Gastrocnemius medialis (tissue), 4 donors: ENCODE measurements around the gene SAA2. TPM values are rescaled to one million over a fixed set of nuclear protein-coding genes. Genes with fewer than 3 reads are reported as not detected.
"Not testable (repeated sequence)": the region's sequence is repeated elsewhere in the genome, so short reads cannot be mapped to it uniquely, and the experiment has no call there.

Experiments
- ATAC-seq, 2 donors: fragments of 150-250 bp; one replicate each; pipeline ENCODE4 v1.9.1; 2016
- DNase-seq, 2 donors: peaks; one replicate each; pipeline ENCODE4 v3.0.0-alpha.2; 2019
- H3K27ac ChIP-seq, 4 donors: fragments of 200-600 bp; sonication (generic); 1 replicate in 1 of 4; 2 replicates in 3 of 4; pipeline ENCODE4 v1.5.1; 2016 to 2018; ENCODE audit warnings: mild to moderate bottlenecking in 2 of 4, moderate library complexity in 1 of 4
- H3K27me3 ChIP-seq, 3 donors: fragments of 200-600 bp; sonication (generic) in 2 of 3; 1 replicate in 1 of 3; 2 replicates in 2 of 3; pipeline versions ENCODE4 v1.5.1 to v1.6.0; 2016 to 2019; ENCODE audit warnings: mild to moderate bottlenecking in 1 of 3, moderate library complexity in 1 of 3
- H3K36me3 ChIP-seq, 2 donors: fragments of 200-600 bp; sonication (generic) in 1 of 2; one replicate each; pipeline ENCODE4 v1.5.1; 2017 to 2018
- H3K4me1 ChIP-seq, 2 donors: fragments of 200-600 bp; sonication (generic) in 1 of 2; one replicate each; pipeline ENCODE4 v1.5.1; 2016 to 2017; ENCODE audit warnings: mild to moderate bottlenecking in 2 of 2
- H3K4me3 ChIP-seq, 4 donors: fragments of 200-600 bp; sonication (generic) in 3 of 4; 1 replicate in 1 of 4; 2 replicates in 3 of 4; pipeline ENCODE4 v1.5.1; 2016 to 2019; ENCODE audit warnings: mild to moderate bottlenecking in 2 of 4
- H3K9me3 ChIP-seq, 3 donors: fragments of 200-600 bp; sonication (generic) in 2 of 3; 1 replicate in 1 of 3; 2 replicates in 2 of 3; pipeline ENCODE4 v1.5.1; 2016 to 2019
- CTCF ChIP-seq, 5 experiments: fragments of 450-650 bp in 3 of 5; fragments of 200-600 bp in 2 of 5; sonication (generic) in 2 of 5; IDR thresholded peaks in 4 of 5; conservative IDR thresholded peaks in 1 of 5; 1 replicate in 4 of 5; 2 replicates in 1 of 5; pipeline ENCODE4 v1.5.1; 2016 to 2019; ENCODE audit warnings: antibody characterized with exemption in 5 of 5, mild to moderate bottlenecking in 3 of 5, moderate library complexity in 3 of 5
- POLR2A ChIP-seq, 2 donors: fragments of 450-650 bp; IDR thresholded peaks; one replicate each; pipeline ENCODE4 v1.6.1; 2017; ENCODE audit warnings: antibody characterized with exemption in 2 of 2, mild to moderate bottlenecking in 2 of 2, moderate library complexity in 2 of 2
- in situ Hi-C, 4 donors: fragments of 200-750 bp; cut with MboI; loops; one replicate each; pipeline versions ENCODE4 v1.15.0 to v1.8.0; 2017; ENCODE audit warnings: low sequenced_read_pairs in 4 of 4
- intact Hi-C: fragments of 100-400 bp; cut with DNase I; formaldehyde crosslinking; loops from one replicate; pipeline ENCODE4 v1.15.1; 2023; ENCODE audit warnings: low total_unique reads
- total RNA-seq, 4 donors: library from RNA; depleted of rRNA; stranded (reverse); fragments of >200 nt; gene quantifications; one replicate each; pipeline versions ENCODE4 v1.1.0 to v1.2.3, GENCODE V29; 2016

Gene SAA2
- total RNA-seq, 4 donors from 2014 or later: 2.0 to 67.5 (median 42.8) TPM

- Histone ChIP-seq H3K9me3 (no peaks in the 10 kb centered on the region), H3K27me3 (no peaks in the 10 kb centered on the region), H3K4me3 (no peak overlapping the region), H3K36me3 (no peaks in the 10 kb centered on the region), H3K4me1 (no peaks in the 10 kb centered on the region), H3K27ac (no peak overlapping the region)
- in situ Hi-C loops: no loop called here
- intact Hi-C loops: no loop called here
- ATAC-seq (no peak), DNase-seq (no peak)
- TF ChIP-seq CTCF (IDR thresholded peaks at IDR 0.05 in 4 of 5, conservative IDR thresholded peaks at IDR 0.05 in 1 of 5): no peak
- no peak for TF ChIP-seq POLR2A (IDR thresholded peaks at IDR 0.05)
These were observed 5.4 kb upstream of the SAA2 start for GRCh38 chr11:18253778-18254338.

- ATAC-seq (no peak), DNase-seq (no peak)
- in situ Hi-C loops: no loop called here
- no peaks in the 10 kb centered on the region for H3K36me3 ChIP-seq
- no peak overlapping the region for H3K27ac ChIP-seq
- intact Hi-C loops: no loop called here
- H3K4me3 ChIP-seq: no peak overlapping the region
- H3K27me3 ChIP-seq: no peaks in the 10 kb centered on the region
- no peaks in the 10 kb centered on the region for H3K9me3 ChIP-seq
- H3K4me1 ChIP-seq: no peaks in the 10 kb centered on the region
- TF ChIP-seq CTCF (IDR thresholded peaks at IDR 0.05 in 4 of 5, conservative IDR thresholded peaks at IDR 0.05 in 1 of 5) (no peak), POLR2A (IDR thresholded peaks at IDR 0.05) (no peak)
These were observed 4.8 kb upstream of the SAA2 start for GRCh38 chr11:18253233-18253632.

GRCh38 chr11:18247191-18247581 lies 1.3 kb downstream of the SAA2 start:
- H3K27me3 ChIP-seq, DNase-seq, H3K4me1 ChIP-seq, H3K27ac ChIP-seq, ATAC-seq, in situ Hi-C loops, H3K9me3 ChIP-seq, H3K36me3 ChIP-seq, intact Hi-C loops, H3K4me3 ChIP-seq: not testable (repeated sequence)

GRCh38 chr11:18246379-18247190 lies 1.9 kb downstream of the SAA2 start:
- DNase-seq, in situ Hi-C loops, intact Hi-C loops, H3K4me1 ChIP-seq, H3K27me3 ChIP-seq, H3K36me3 ChIP-seq, H3K4me3 ChIP-seq, H3K9me3 ChIP-seq, H3K27ac ChIP-seq: not testable (repeated sequence)
- ATAC-seq: peak in 1 of 2 donors; percentile 45

GRCh38 chr11:18245396-18245795 lies 3.1 kb downstream of the SAA2 start:
- TF ChIP-seq CTCF (IDR thresholded peaks at IDR 0.05 in 4 of 5, conservative IDR thresholded peaks at IDR 0.05 in 1 of 5): no peak
- TF ChIP-seq POLR2A (IDR thresholded peaks at IDR 0.05): no peak
- intact Hi-C loops: no loop called here
- H3K27me3 ChIP-seq: no peaks in the 10 kb centered on the region
- no peak overlapping the region for H3K4me3 ChIP-seq
- no peaks in the 10 kb centered on the region for H3K9me3 ChIP-seq
- no peak overlapping the region for H3K27ac ChIP-seq
- in situ Hi-C loops: no loop called here
- H3K36me3 ChIP-seq: no peaks in the 10 kb centered on the region
- DNase-seq: no peak
- no peak for ATAC-seq
- H3K4me1 ChIP-seq: no peaks in the 10 kb centered on the region
